PC-3 (cell line): ENCODE data around the gene TUBB. TPM values are rescaled to one million over a fixed set of nuclear protein-coding genes. Genes with fewer than 3 reads are reported as not detected.

Experiments
- ATAC-seq: fragments of 200-7000 bp; cut with Tn5 transposase; 2 replicates; pipeline ENCODE4 v1.9.1; 2020; ENCODE audit warnings: mild to moderate bottlenecking, moderate library complexity
- BruUV-seq: library from RNA; stranded (reverse); fragments of 400-500 nt; replicated peaks from 2 replicates; lab custom pipeline; 2021; lab: Mats Ljungman, UMichigan
- CTCF ChIA-PET: fragments of 300-600 bp; sonication (Branson Sonifier 250); formaldehyde crosslinking; loops from one replicate; lab custom pipeline; 2022; ENCODE audit warnings: antibody characterized with exemption; lab: Charles Lee
- POLR2A ChIA-PET: fragments of 300-600 bp; sonication (Branson Sonifier 250); formaldehyde crosslinking; loops from one replicate; lab custom pipeline; 2022; ENCODE audit warnings: antibody characterized with exemption; ENCODE audit not compliant: unreplicated experiment; lab: Charles Lee
- DNase-seq: peaks from one replicate; pipeline ENCODE4 v3.0.0-alpha.2; 2015
- H2AFZ ChIP-seq: fragments of 300-600 bp; sonication (generic); 2 replicates; pipeline ENCODE4 v1.6.0; 2016; ENCODE audit warnings: antibody characterized with exemption, low read length
- H3F3A ChIP-seq: fragments of 300-600 bp; sonication (generic); one replicate; pipeline ENCODE4 v1.6.0; 2017; ENCODE audit warnings: antibody characterized with exemption, low read length, control low read depth, mild to moderate bottlenecking; ENCODE audit not compliant: unreplicated experiment
- H3K27ac ChIP-seq: fragments of 300-600 bp; sonication (generic); 2 replicates; pipeline ENCODE4 v1.5.1; 2016; ENCODE audit warnings: mild to moderate bottlenecking, low read length
- H3K27me3 ChIP-seq: fragments of 300-600 bp; sonication (generic); 2 replicates; pipeline ENCODE4 v1.6.1; 2016; ENCODE audit warnings: low read length, mixed read lengths
- H3K36me3 ChIP-seq: fragments of 300-600 bp; sonication (generic); 2 replicates; pipeline ENCODE4 v1.6.1; 2016; ENCODE audit warnings: low read depth, mixed run types, low read length, mixed read lengths
- H3K4me1 ChIP-seq: fragments of 300-600 bp; sonication (generic); 2 replicates; pipeline ENCODE4 v1.5.1; 2016; ENCODE audit warnings: low read length; ENCODE audit not compliant: insufficient read depth
- H3K4me2 ChIP-seq: fragments of 300-600 bp; sonication (generic); 2 replicates; pipeline ENCODE4 v1.6.0; 2016; ENCODE audit warnings: low read length
- H3K4me3 ChIP-seq: fragments of 300-600 bp; sonication (generic); 2 replicates; pipeline ENCODE4 v1.5.1; 2016; ENCODE audit warnings: mild to moderate bottlenecking, low read length, mixed read lengths
- H3K79me2 ChIP-seq: fragments of 300-600 bp; sonication (generic); 2 replicates; pipeline ENCODE4 v1.6.1; 2017; ENCODE audit warnings: low read length, mixed read lengths
- H3K9ac ChIP-seq: fragments of 300-600 bp; sonication (generic); 2 replicates; pipeline ENCODE4 v1.6.0; 2016; ENCODE audit warnings: mild to moderate bottlenecking, low read length
- H3K9me2 ChIP-seq: fragments of 300-600 bp; sonication (generic); replicated peaks from 2 replicates; pipeline ENCODE4 v1.6.1; 2016; ENCODE audit warnings: mixed run types, low read length, mixed read lengths
- H3K9me3 ChIP-seq: fragments of 300-600 bp; sonication (generic); 2 replicates; pipeline ENCODE4 v1.6.1; 2016; ENCODE audit warnings: low read length, mixed read lengths
- H4K20me1 ChIP-seq: fragments of 300-600 bp; sonication (generic); 2 replicates; pipeline ENCODE4 v1.6.1; 2016; ENCODE audit warnings: low read length, mixed read lengths
- EZH2 ChIP-seq: fragments of 300-600 bp; sonication (generic); IDR thresholded peaks from one replicate; pipeline ENCODE4 v1.6.1; 2017; ENCODE audit warnings: antibody characterized with exemption, mild to moderate bottlenecking, low read length; ENCODE audit not compliant: unreplicated experiment
- EZH2phosphoT487 ChIP-seq: fragments of 300-600 bp; sonication (generic); IDR thresholded peaks from 2 replicates; pipeline ENCODE4 v1.6.1; 2018; ENCODE audit warnings: mild to moderate bottlenecking, antibody characterized with exemption, low read length, borderline replicate concordance
- intact Hi-C: fragments of 100-400 bp; cut with micrococcal nuclease; formaldehyde crosslinking; loops from 2 replicates; pipeline ENCODE4 v1.9.0; 2023
- total RNA-seq: library from RNA; depleted of rRNA; stranded (reverse); fragments of >200 nt; gene quantifications from 2 replicates; pipeline ENCODE4 v1.2.3, GENCODE V29; 2014
- TF ChIP-seq, protein P1 (sequence below): fragments of 300-600 bp; sonication (generic); conservative IDR thresholded peaks from 2 replicates; pipeline ENCODE4 v1.5.1; 2017; ENCODE audit warnings: antibody characterized with exemption, low read depth, mild to moderate bottlenecking, low read length

Gene TUBB
- total RNA-seq, 1 experiment from 2014 or later = 1,398 TPM

DNA sequence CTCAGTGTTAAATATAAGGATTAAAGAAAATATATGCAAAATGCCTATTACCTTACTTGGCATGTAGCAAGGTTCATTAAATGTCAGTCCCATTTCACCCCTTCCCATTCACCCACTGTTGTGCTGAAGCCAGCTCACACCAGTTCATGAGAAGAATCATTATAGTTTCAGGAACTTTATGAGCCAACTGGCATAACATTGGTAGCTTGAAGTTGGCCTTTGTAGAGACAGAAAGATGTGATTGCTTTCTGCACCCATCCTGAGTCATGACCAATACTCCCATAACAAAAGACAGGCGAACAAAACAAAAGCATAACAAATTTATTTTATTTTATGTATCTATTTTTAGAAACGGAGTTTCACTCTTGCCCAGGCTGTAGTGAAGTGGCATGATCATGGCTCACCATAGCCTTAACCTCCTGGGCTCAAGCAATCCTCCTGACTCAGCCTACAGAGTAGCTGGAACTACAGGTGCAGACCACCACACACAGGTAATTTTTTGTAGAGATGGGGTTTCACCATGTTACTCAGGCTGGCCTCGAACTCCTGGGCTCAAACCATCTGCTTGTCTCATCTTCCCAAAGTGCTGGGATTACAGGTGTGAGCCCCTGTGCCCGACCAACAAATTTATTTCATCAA, 41.8 kb downstream of the TUBB start:
- no peaks in the 10 kb centered on the region for H3K9me2 ChIP-seq
- intact Hi-C loops = no loop called here
- TF ChIP-seq, protein P1, sequence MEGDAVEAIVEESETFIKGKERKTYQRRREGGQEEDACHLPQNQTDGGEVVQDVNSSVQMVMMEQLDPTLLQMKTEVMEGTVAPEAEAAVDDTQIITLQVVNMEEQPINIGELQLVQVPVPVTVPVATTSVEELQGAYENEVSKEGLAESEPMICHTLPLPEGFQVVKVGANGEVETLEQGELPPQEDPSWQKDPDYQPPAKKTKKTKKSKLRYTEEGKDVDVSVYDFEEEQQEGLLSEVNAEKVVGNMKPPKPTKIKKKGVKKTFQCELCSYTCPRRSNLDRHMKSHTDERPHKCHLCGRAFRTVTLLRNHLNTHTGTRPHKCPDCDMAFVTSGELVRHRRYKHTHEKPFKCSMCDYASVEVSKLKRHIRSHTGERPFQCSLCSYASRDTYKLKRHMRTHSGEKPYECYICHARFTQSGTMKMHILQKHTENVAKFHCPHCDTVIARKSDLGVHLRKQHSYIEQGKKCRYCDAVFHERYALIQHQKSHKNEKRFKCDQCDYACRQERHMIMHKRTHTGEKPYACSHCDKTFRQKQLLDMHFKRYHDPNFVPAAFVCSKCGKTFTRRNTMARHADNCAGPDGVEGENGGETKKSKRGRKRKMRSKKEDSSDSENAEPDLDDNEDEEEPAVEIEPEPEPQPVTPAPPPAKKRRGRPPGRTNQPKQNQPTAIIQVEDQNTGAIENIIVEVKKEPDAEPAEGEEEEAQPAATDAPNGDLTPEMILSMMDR = no peak
- TF ChIP-seq EZH2phosphoT487 = no peak
- H3K36me3 ChIP-seq = no peaks in the 10 kb centered on the region
- peak; percentile 42 for ATAC-seq
- no peak overlapping the region for H3K9ac ChIP-seq
- ChIA-PET POLR2A (no interaction called here), CTCF (interaction anchor here (0.6 to 0.7 kb wide), 2 partner anchors 26 to 66 kb away, joined by 5 to 8 read pairs; no protein-coding TSS in a partner anchor)
- H2AFZ ChIP-seq = no peak overlapping the region
- no peaks in the 10 kb centered on the region for H3K27me3 ChIP-seq
- no peaks in the 10 kb centered on the region for H3F3A ChIP-seq
- peaks cover 6% of the 10 kb centered on the region; the same call in 1 of the 2 replicates for H3K4me1 ChIP-seq
- no peaks in the 10 kb centered on the region for H3K79me2 ChIP-seq
- H3K27ac ChIP-seq = 0 out of 2 replicates have a peak overlapping the region, but pooled peaks have one; percentile 0
- no TSS peak for BruUV-seq
- H4K20me1 ChIP-seq = no peaks in the 10 kb centered on the region
- no peak overlapping the region for H3K4me3 ChIP-seq
- no peak for DNase-seq
- H3K4me2 ChIP-seq = no peak overlapping the region
- H3K9me3 ChIP-seq = no peaks in the 10 kb centered on the region

DNA sequence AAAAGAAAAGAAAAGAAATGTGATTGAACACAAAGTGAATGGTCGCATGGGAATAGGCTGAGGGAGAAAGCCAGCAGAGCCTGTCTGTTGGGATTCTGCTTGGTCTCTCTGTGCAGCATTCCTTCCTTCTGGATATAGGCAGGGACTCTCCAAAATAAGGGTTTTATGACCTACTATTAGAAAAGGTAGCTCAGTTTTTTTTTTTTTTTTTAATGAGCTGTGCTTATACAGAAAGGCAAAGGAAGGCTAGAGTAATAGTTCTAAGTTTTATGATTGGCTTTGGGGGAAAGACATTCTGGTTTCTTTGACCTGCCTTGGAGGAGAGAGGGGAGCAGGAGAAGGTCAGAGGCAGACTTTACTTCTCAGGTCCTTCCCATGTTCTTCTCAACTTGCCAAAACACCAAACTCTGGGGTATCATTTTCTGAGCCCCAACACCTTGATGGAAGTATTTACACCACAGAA, 43.0 kb downstream of the TUBB start:
- Histone ChIP-seq H2AFZ (0 out of 2 replicates have a peak overlapping the region, but pooled peaks have one; percentile 49), H3K4me1 (peaks cover 15% of the 10 kb centered on the region)
- intact Hi-C loops = no loop called here

More for the DNA sequence above, 43.0 kb downstream of the TUBB start:
- ChIA-PET POLR2A (interaction anchor here (0.6 kb wide), 1 partner anchor 36 kb away, joined by 5 read pairs; no protein-coding TSS in a partner anchor), CTCF (interaction anchor here (0.6 kb wide), 2 partner anchors 35 to 70 kb away, joined by 4 read pairs; no protein-coding TSS in a partner anchor)
- no peak overlapping the region for H3K4me3 ChIP-seq
- no peaks in the 10 kb centered on the region for H3K79me2 ChIP-seq
- ATAC-seq (no peak), DNase-seq (no peak)
- no peak overlapping the region for H3K4me2 ChIP-seq
- H3K27ac ChIP-seq = 0 out of 2 replicates have a peak overlapping the region, but pooled peaks have one; percentile 3
- no peaks in the 10 kb centered on the region for H3K27me3 ChIP-seq
- no peaks in the 10 kb centered on the region for H4K20me1 ChIP-seq
- no peak overlapping the region for H3K9ac ChIP-seq
- no TSS peak for BruUV-seq
- TF ChIP-seq, protein P1 = no peak
- TF ChIP-seq EZH2phosphoT487 (no peak), EZH2 (no peak)
- no peaks in the 10 kb centered on the region for H3F3A ChIP-seq
- no peaks in the 10 kb centered on the region for H3K9me2 ChIP-seq
- H3K36me3 ChIP-seq = no peaks in the 10 kb centered on the region
- H3K9me3 ChIP-seq = no peaks in the 10 kb centered on the region
